ENCODE data around the gene ADIPOQ. TPM values are rescaled to one million over a fixed set of nuclear protein-coding genes. Genes with fewer than 3 reads are reported as not detected.

The ADIPOQ gene
- total and polyA plus RNA-seq, 2 of the 4 experiments (the other 2 are of a cell fraction): not detected

DNA sequence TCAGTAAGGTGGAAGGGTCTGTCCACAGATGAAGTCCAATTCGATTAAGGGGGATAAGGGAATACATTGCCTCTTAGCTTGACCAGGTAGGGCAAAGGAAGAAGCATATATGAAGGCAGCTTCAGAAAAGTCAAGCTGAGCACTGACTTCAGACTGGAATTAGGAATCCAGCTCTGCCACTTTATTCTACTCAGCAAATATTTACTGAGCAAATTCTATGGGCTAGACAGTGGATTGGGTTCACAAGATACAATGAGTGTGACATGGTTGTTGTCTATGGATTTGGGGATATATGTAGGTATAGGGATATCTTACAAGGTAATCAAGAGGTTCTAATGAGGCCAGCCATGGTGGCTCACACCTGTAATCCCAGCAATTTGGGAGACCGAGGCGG is 526 bp downstream of the ADIPOQ start:
- Histone ChIP-seq H3K9ac (ENCODE audit: low read depth, low read length) (no peak overlapping the region), H3K18ac (ENCODE audit: low read depth, low read length) (no peak overlapping the region), H3K79me1 (ENCODE audit: low read depth in 1 of 2, low read length in 2 of 2) (no peaks in the 10 kb centered on the region), H3K36me3 (ENCODE audit: control insufficient read depth, insufficient read depth, low read length) (no peaks in the 10 kb centered on the region), H3K4me3 (ENCODE audit: insufficient read depth, low read depth, low read length) (no peak overlapping the region), H4K8ac (ENCODE audit: low read depth in 2 of 2, low read length in 2 of 2) (no peak overlapping the region), H3K27me3 (ENCODE audit: control insufficient read depth, insufficient read depth, low read length) (peaks cover 38% of the 10 kb centered on the region), H2AK5ac (ENCODE audit: low read depth, low read length) (no peak overlapping the region), H2BK15ac (ENCODE audit: low read depth, low read length) (no peak overlapping the region), H3K27ac (ENCODE audit: insufficient read depth, low read length) (no peak overlapping the region), H4K20me1 (ENCODE audit: insufficient read depth, low read length) (no peaks in the 10 kb centered on the region), H3K56ac (ENCODE audit: extremely low read depth, insufficient read depth, low read length) (no peak overlapping the region), H2AK9ac (replicated peaks; ENCODE audit: low read depth, low read length, poor library complexity) (no peak overlapping the region), H2BK5ac (ENCODE audit: low read depth, low read length, poor library complexity, severe bottlenecking) (no peak overlapping the region), H3K9me3 (ENCODE audit: control insufficient read depth, insufficient read depth, low read length) (no peaks in the 10 kb centered on the region), H3K4me2 (ENCODE audit: low read depth, low read length) (no peak overlapping the region), H2BK120ac (ENCODE audit: low read depth, low read length) (no peak overlapping the region), H2AFZ (replicated peaks; ENCODE audit: low read length, poor library complexity) (no peak overlapping the region), H3K4me1 (ENCODE audit: control insufficient read depth, insufficient read depth, low read length) (no peaks in the 10 kb centered on the region), H3K23ac (ENCODE audit: low read depth, low read length) (no peak overlapping the region), H3K9me1 (ENCODE audit: insufficient read depth, low read length) (no peaks in the 10 kb centered on the region), H3K14ac (replicated peaks; ENCODE audit: low read depth, low read length) (no peak overlapping the region), H4K5ac (ENCODE audit: low read depth, low read length) (no peak overlapping the region), H2BK20ac (ENCODE audit: low read depth, low read length) (no peak overlapping the region), H4K91ac (ENCODE audit: insufficient read depth, low read depth, low read length) (no peak overlapping the region), H3K4ac (ENCODE audit: low read depth, low read length) (no peak overlapping the region)
- WGBS, 2 experiments (ENCODE audit: extremely low coverage in 2 of 2, insufficient read length in 1 of 2): no CpG with 5 or more reads among the region's 3 CpGs
- intact Hi-C loops (cut with micrococcal nuclease): loop anchor here (10.0 kb wide), 3 partner anchors 472 to 862 kb away; partner anchors contain the start of genes RTP2 and SST
- ATAC-seq (ENCODE audit: low read depth) (no peak), DNase-seq (no peak)
- CTCF ChIA-PET: no interaction called here
- no peak for TF ChIP-seq RAD21 (IDR thresholded peaks at IDR 0.05; ENCODE audit: low read length)
- in situ Hi-C loops (cut with MboI; ENCODE audit: low sequenced_read_pairs): loop anchor here (10.0 kb wide), 1 partner anchor 322 kb away; no protein-coding TSS in a partner anchor
- dilution Hi-C loops (cut with HindIII; ENCODE audit: low sequenced_read_pairs, unreplicated experiment): no loop called here
- POLR2A ChIA-PET (ENCODE audit: unreplicated experiment): no interaction called here
- BruUV-seq (replicated peaks): no TSS peak
